GM23248 (cell line): ENCODE results near the gene ISYNA1.

ENCODE experiments used
- EZH2 ChIP-seq: fragments of 200-600 bp; sonication (generic); IDR thresholded peaks from 2 replicates; pipeline ENCODE4 v1.6.1; 2018; ENCODE audit warnings: antibody characterized with exemption, mild to moderate bottlenecking; ENCODE audit not compliant: insufficient read depth, poor library complexity, severe bottlenecking
- EZH2phosphoT487 ChIP-seq: fragments of 200-600 bp; sonication (generic); IDR thresholded peaks from 2 replicates; pipeline ENCODE4 v1.6.1; 2018; ENCODE audit warnings: antibody characterized with exemption, moderate library complexity, mild to moderate bottlenecking, low read depth; ENCODE audit not compliant: insufficient read depth

- no peak for TF ChIP-seq EZH2phosphoT487
- no peak for TF ChIP-seq EZH2
Observed at GRCh38 chr19:18428787-18429674, 8.9 kb downstream of the ISYNA1 start.
